ENCODE data around the gene PIAS4.
A peak's percentile ranks its signal among the peaks of the same experiment; 100 is the strongest.

Gene PIAS4

DNA sequence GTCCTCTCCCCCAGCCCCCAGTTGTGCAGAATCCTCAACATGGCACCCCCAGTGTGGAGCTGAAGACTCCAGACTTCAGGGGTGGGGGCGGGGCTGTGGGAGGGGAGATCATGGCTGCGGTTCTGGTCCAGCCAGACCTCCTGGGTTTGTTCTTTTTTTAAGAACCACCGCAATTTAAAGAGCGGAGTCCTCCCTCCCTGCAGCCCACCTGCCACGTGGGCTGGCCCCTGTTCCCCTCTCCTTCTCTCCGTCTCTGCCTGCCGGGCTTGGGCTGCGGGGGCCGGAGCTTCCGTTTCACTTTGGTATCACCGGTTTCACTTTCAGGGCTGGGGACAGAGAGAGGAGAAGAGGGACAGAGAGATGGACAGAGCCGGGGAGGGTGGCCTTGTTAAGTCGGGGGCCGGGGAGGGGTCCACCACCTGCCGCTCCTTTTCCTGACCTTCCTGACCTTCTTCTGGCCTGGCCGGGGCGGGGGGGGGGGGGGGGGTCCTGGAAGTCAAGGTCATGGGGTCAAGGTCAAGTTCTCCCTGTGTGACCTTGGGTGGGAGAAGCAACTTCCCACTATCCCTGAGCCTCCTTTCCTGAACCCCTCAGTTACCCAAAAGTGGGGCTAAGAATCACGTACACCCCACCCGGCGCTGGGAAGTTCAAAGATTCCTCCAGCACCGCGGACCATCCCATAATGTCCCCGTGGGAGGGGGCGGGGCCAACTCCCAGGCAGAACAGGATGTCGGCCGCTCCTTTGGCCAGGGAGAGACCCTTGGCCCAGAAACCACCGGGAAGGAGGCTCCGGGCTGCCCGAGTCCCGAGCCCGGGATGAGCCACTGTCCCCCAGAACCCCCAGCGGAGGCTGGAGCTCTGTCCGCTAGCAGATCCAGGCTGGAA, 70.5 kb downstream of the PIAS4 start:
- DNase-seq (ENCODE audit: low spot score), result no peak

- DNase-seq (ENCODE audit: low spot score), result no peak
Observed at GRCh38 chr19:4080473-4080872, 72.9 kb downstream of the PIAS4 start.

DNA sequence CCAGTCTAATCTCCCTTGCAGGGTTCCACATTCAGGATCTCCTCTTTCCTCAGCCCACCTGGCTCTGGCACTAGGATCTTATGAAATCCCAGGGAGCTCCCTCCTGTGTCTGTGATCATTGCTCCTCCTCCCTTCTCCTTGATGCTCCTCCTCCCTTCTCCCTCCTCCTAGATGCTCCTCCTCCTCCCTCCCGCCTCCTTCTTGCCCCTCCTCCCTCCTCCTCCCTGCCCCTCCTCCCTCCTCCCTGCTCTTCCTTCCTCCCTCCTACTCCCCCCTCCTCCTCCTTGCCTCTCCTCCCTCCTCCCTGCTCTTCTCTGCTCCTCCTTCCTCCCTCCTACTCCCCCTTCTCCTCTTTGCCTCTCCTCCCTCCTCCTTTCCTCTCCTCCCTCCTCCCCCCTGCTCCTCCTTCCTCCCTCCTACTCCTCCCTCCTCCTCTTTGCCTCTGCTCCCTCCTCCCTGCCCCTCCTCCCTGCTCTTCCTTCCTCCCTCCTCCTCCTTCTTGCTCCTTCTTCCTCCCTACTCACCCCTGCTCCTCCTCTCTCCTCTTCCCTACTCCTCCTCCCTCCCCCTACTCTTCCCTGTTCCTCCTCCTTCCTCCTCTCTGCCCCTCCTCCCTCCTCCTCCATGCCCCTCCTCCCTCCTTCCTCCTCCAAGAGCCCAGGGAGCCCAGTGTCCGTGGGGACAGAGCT, 74.0 kb downstream of the PIAS4 start:
- no peak for DNase-seq (ENCODE audit: low spot score)

DNA sequence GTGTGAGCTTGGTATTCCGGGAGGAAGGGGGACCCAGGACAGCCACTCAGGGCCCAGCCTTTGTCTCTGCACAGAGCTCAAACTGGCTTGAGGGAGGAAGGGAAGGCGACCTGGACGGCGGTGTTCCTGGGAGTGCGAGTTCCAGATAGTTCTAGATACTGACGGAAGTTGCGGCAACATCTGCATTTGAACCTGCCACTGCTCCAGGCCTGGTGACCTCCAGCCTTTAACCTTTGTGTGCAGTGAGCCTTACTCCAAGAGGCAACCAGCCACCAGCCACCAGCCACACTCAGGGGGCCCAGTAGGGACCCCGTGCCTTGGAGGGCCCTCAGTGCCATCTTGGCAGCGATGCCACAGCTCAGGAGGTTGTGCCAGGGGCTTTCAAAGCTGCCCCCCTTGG, 74.6 kb downstream of the PIAS4 start:
- no peak for DNase-seq (ENCODE audit: low spot score)

- no peak for DNase-seq (ENCODE audit: low spot score)
Observed at GRCh38 chr19:4083677-4084546, 76.4 kb downstream of the PIAS4 start.

DNA sequence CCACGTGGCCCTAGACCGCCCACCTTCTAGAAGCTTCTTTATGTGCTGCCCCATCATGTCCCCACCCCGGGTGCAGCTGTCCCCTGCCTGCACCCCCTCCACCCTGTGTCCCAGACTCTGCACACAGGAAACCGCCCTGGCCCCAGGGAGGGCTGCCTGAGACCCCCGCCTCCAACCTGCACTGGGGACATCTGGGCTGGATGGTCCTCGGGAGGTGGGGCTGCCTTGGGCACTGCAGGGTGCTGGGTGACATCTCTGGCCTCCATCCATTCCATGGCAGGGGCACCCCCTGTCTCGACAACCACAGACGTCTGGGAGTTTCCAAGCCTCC, 77.0 kb downstream of the PIAS4 start:
- no peak for DNase-seq (ENCODE audit: low spot score)

- no peak for DNase-seq (ENCODE audit: low spot score)
Observed at GRCh38 chr19:4086411-4086867, 78.9 kb downstream of the PIAS4 start.

DNA sequence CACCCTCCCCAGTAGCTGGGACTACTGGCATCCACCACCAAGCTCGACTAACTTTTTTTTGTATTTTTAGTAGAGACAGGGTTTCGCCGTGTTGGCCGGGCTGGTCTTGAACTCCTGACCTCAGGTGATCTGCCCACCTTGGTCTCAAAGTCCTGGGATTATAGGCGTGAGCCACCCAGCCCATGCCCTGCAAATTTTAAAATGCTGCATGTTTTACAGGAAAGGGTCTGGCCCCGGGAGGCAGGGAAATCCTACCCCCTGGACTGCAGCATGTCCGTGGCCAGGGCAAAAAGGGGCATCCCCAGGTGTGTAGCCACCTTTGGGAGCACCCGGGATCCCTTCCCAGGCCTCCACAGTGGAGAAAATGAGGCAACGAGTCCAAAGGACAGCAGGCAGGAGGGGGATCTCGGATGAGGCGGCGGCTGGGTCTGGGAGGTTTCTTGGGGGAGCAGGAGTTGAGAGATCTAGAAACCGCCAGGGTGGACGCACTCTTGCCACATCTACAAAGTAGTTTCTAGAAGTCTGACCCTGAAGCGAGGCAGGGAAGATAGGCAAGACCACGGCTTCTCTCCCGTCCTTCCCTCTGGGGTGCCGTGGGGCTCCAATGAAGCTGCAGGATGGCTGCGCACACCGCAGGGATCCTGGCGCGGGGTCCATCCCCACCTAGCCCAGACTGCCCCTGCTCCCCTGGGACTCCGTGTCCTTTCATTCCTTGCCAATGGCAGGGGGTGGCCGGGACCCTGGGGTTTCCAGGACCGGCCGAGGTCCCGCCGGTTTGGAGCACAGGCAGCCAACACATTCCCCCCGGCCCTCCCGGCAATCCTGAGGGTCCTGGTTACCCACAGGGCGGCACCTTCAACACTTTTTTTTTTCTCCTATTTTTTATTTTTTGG, 80.5 kb downstream of the PIAS4 start:
- no peak for DNase-seq (ENCODE audit: low spot score)

- peak; percentile 66 for DNase-seq (ENCODE audit: low spot score)
Observed at GRCh38 chr19:4088975-4089374, 81.4 kb downstream of the PIAS4 start.
